GM18907 (cell line): ENCODE data around the gene SLC34A1.
"Not testable (repeated sequence)": the region's sequence is repeated elsewhere in the genome, so short reads cannot be mapped to it uniquely, and the experiment has no call there.

Experiments
- ATAC-seq: cut with Tn5 transposase; IDR thresholded peaks from one replicate; pipeline ENCODE4 v1.9.1; 2021; ENCODE audit warnings: mild to moderate bottlenecking, moderate library complexity; ENCODE audit not compliant: unreplicated experiment

The SLC34A1 gene

GRCh38 chr5:177367981-177368868 lies 16.0 kb upstream of the SLC34A1 start:
- no peak for ATAC-seq

GRCh38 chr5:177368869-177369644 lies 15.2 kb upstream of the SLC34A1 start:
- no peak for ATAC-seq

- ATAC-seq = no peak
Measured at GRCh38 chr5:177369645-177370440, 14.4 kb upstream of the SLC34A1 start.

GRCh38 chr5:177370488-177371119 lies 13.6 kb upstream of the SLC34A1 start:
- ATAC-seq = no peak

GRCh38 chr5:177371120-177372033 lies 12.9 kb upstream of the SLC34A1 start:
- ATAC-seq = no peak

GRCh38 chr5:177372034-177372896 lies 12.0 kb upstream of the SLC34A1 start:
- no peak for ATAC-seq

- no peak for ATAC-seq
Measured at GRCh38 chr5:177372910-177373309, 11.3 kb upstream of the SLC34A1 start.

GRCh38 chr5:177373806-177374205 lies 10.4 kb upstream of the SLC34A1 start:
- no peak for ATAC-seq

- ATAC-seq = no peak
Measured at GRCh38 chr5:177374211-177374610, 10.0 kb upstream of the SLC34A1 start.

- not testable (repeated sequence) for ATAC-seq
Measured at GRCh38 chr5:177375516-177375915, 8.7 kb upstream of the SLC34A1 start.

GRCh38 chr5:177376107-177376506 lies 8.1 kb upstream of the SLC34A1 start:
- no peak for ATAC-seq

- ATAC-seq = no peak
Measured at GRCh38 chr5:177377851-177378776, 6.1 kb upstream of the SLC34A1 start.

GRCh38 chr5:177378884-177379883 lies 5.0 kb upstream of the SLC34A1 start:
- peak; percentile 73 for ATAC-seq

GRCh38 chr5:177380805-177381126 lies 3.5 kb upstream of the SLC34A1 start:
- ATAC-seq = no peak

- no peak for ATAC-seq
Measured at GRCh38 chr5:177382423-177383029, 1.7 kb upstream of the SLC34A1 start.

GRCh38 chr5:177383181-177383580 lies 1.1 kb upstream of the SLC34A1 start:
- ATAC-seq = no peak
